ENCODE results near the gene DOCK3.

GRCh38 chr3:50657407-50657806 lies 17.3 kb upstream of the DOCK3 start:
- TF ChIP-seq CTCF (IDR thresholded peaks at IDR 0.05) (no peak), POLR2A (IDR thresholded peaks at IDR 0.05) (no peak)
